Trophoblast cell (in vitro differentiated cells and primary cell): ENCODE results near the gene ARID5A.
"Not testable (repeated sequence)": the region's sequence is repeated elsewhere in the genome, so short reads cannot be mapped to it uniquely, and the experiment has no call there.

Experiments used
- DNase-seq, 2 donors: peaks; one replicate each; pipeline ENCODE4 v3.0.0-alpha.2; 2016
- H2AFZ ChIP-seq: 2 replicates; pipeline ENCODE4 v1.6.1; 2013; ENCODE audit warnings: low read length, moderate library complexity, mild to moderate bottlenecking; ENCODE audit not compliant: insufficient read depth, poor library complexity
- H2AK5ac ChIP-seq: 2 replicates; pipeline ENCODE4 v1.6.1; 2013; ENCODE audit warnings: mild to moderate bottlenecking, low read length
- H2BK120ac ChIP-seq: 2 replicates; pipeline ENCODE4 v1.6.1; 2013; ENCODE audit warnings: low read length, mild to moderate bottlenecking, moderate library complexity; ENCODE audit not compliant: insufficient read depth, poor library complexity
- H2BK12ac ChIP-seq: 2 replicates; pipeline ENCODE4 v1.6.1; 2013; ENCODE audit warnings: mild to moderate bottlenecking, low read length, moderate library complexity
- H2BK5ac ChIP-seq: 2 replicates; pipeline ENCODE4 v1.6.1; 2013; ENCODE audit warnings: low read length, low read depth, moderate library complexity, mild to moderate bottlenecking; ENCODE audit not compliant: poor library complexity
- H3K14ac ChIP-seq: 2 replicates; pipeline ENCODE4 v1.6.1; 2013; ENCODE audit warnings: mild to moderate bottlenecking, low read length
- H3K18ac ChIP-seq: 2 replicates; pipeline ENCODE4 v1.6.1; 2013; ENCODE audit warnings: mild to moderate bottlenecking, low read length
- H3K23ac ChIP-seq: 2 replicates; pipeline ENCODE4 v1.6.1; 2013; ENCODE audit warnings: low read length
- H3K27ac ChIP-seq: 2 replicates; pipeline ENCODE4 v1.5.1; 2013; ENCODE audit warnings: low read depth, mild to moderate bottlenecking, inconsistent platforms, low read length, moderate library complexity
- H3K27me3 ChIP-seq: 2 replicates; pipeline ENCODE4 v1.6.1; 2013; ENCODE audit warnings: inconsistent platforms, mild to moderate bottlenecking, low read length, moderate library complexity; ENCODE audit not compliant: insufficient read depth
- H3K36me3 ChIP-seq, 2 experiments: 1 replicate in 1 of 2; 2 replicates in 1 of 2; pipeline ENCODE4 v1.6.1; 2013; ENCODE audit warnings: low read length in 2 of 2, mild to moderate bottlenecking in 2 of 2, moderate library complexity in 1 of 2; ENCODE audit not compliant: insufficient read depth in 2 of 2, control insufficient read depth in 1 of 2
- H3K4ac ChIP-seq: 2 replicates; pipeline ENCODE4 v1.6.1; 2013; ENCODE audit warnings: low read depth, mild to moderate bottlenecking, low read length, moderate library complexity
- H3K4me1 ChIP-seq, 2 experiments: 1 replicate in 1 of 2; 2 replicates in 1 of 2; pipeline ENCODE4 v1.6.1; 2013; ENCODE audit warnings: low read length in 2 of 2, mild to moderate bottlenecking in 2 of 2, moderate library complexity in 1 of 2; ENCODE audit not compliant: insufficient read depth in 2 of 2, control insufficient read depth in 1 of 2
- H3K4me2 ChIP-seq: 2 replicates; pipeline ENCODE4 v1.6.1; 2013; ENCODE audit warnings: inconsistent platforms, mild to moderate bottlenecking, low read length, moderate library complexity
- H3K4me3 ChIP-seq: 2 replicates; pipeline ENCODE4 v1.5.1; 2013; ENCODE audit warnings: mild to moderate bottlenecking, low read depth, low read length, inconsistent platforms
- H3K79me1 ChIP-seq: one replicate; pipeline ENCODE4 v1.6.1; 2013; ENCODE audit warnings: low read length
- H3K79me2 ChIP-seq: 2 replicates; pipeline ENCODE4 v1.6.1; 2013; ENCODE audit warnings: low read length, mild to moderate bottlenecking; ENCODE audit not compliant: control insufficient read depth, insufficient read depth, poor library complexity
- H3K9ac ChIP-seq: 2 replicates; pipeline ENCODE4 v1.6.1; 2013; ENCODE audit warnings: mild to moderate bottlenecking, low read length
- H3K9me3 ChIP-seq: 2 replicates; pipeline ENCODE4 v1.6.1; 2013; ENCODE audit warnings: low read depth, mild to moderate bottlenecking, control low read depth, inconsistent platforms, low read length; ENCODE audit not compliant: insufficient read depth
- H4K12ac ChIP-seq: 2 replicates; pipeline ENCODE4 v1.6.1; 2013; ENCODE audit warnings: low read depth, mild to moderate bottlenecking, low read length, moderate library complexity
- H4K8ac ChIP-seq: 2 replicates; pipeline ENCODE4 v1.6.1; 2013; ENCODE audit warnings: low read depth, mild to moderate bottlenecking, low read length, moderate library complexity
- H4K91ac ChIP-seq: one replicate; pipeline ENCODE4 v1.6.1; 2013; ENCODE audit warnings: low read depth, mild to moderate bottlenecking, low read length, moderate library complexity
- WGBS: extraction: QIAGEN DNeasy Blood & Tissue Kit; methylation state at CpG from one replicate; pipeline ENCODE4 v1.1.7; 2013; ENCODE audit warnings: missing lambda C conversion rate; ENCODE audit not compliant: insufficient read length, insufficient coverage; ENCODE audit errors: extremely low coverage; 5-methylcytosine and 5-hydroxymethylcytosine counted together

Gene ARID5A

GRCh38 chr2:96498611-96499010 is 37.9 kb upstream of the ARID5A start:
- H2BK5ac ChIP-seq, H3K14ac ChIP-seq, H2AFZ ChIP-seq, H3K27ac ChIP-seq, H3K23ac ChIP-seq, H3K79me2 ChIP-seq, H2AK5ac ChIP-seq, H3K36me3 ChIP-seq, DNase-seq, H2BK120ac ChIP-seq, H3K79me1 ChIP-seq, H4K91ac ChIP-seq, H4K12ac ChIP-seq, H2BK12ac ChIP-seq, H3K4ac ChIP-seq, H3K27me3 ChIP-seq, H3K9ac ChIP-seq, H3K4me2 ChIP-seq, H3K9me3 ChIP-seq, H3K18ac ChIP-seq, H3K4me3 ChIP-seq, H4K8ac ChIP-seq: not testable (repeated sequence)
- H3K4me1 ChIP-seq, result peaks cover 12 to 14% of the 10 kb centered on the region in 2 experiments
- no CpG with 5 or more reads among the region's 6 CpGs for WGBS

GRCh38 chr2:96499061-96499960 is 37.2 kb upstream of the ARID5A start:
- no peak overlapping the region for H3K9ac ChIP-seq
- no peak overlapping the region for H4K12ac ChIP-seq
- no peak overlapping the region for H2BK5ac ChIP-seq
- DNase-seq, result no peak
- H3K18ac ChIP-seq, result no peak overlapping the region
- H3K4ac ChIP-seq, result no peak overlapping the region
- no peak overlapping the region for H3K4me3 ChIP-seq
- H2BK12ac ChIP-seq, result no peak overlapping the region
- no peak overlapping the region for H3K4me2 ChIP-seq
- no peak overlapping the region for H2AK5ac ChIP-seq
- no peaks in the 10 kb centered on the region for H3K27me3 ChIP-seq
- H3K4me1 ChIP-seq, result peaks cover 14 to 20% of the 10 kb centered on the region in 2 experiments
- no peaks in the 10 kb centered on the region for H3K79me2 ChIP-seq
- no peak overlapping the region for H2AFZ ChIP-seq
- WGBS, result no CpG with 5 or more reads among the region's 15 CpGs
- no peak overlapping the region for H3K23ac ChIP-seq
- no peaks in the 10 kb centered on the region for H3K36me3 ChIP-seq
- H4K8ac ChIP-seq, result no peak overlapping the region
- H3K79me1 ChIP-seq, result peaks cover 6% of the 10 kb centered on the region
- no peak overlapping the region for H3K27ac ChIP-seq
- peaks cover 2% of the 10 kb centered on the region for H3K9me3 ChIP-seq
- no peak overlapping the region for H4K91ac ChIP-seq
- no peak overlapping the region for H2BK120ac ChIP-seq
- no peak overlapping the region for H3K14ac ChIP-seq

DNA sequence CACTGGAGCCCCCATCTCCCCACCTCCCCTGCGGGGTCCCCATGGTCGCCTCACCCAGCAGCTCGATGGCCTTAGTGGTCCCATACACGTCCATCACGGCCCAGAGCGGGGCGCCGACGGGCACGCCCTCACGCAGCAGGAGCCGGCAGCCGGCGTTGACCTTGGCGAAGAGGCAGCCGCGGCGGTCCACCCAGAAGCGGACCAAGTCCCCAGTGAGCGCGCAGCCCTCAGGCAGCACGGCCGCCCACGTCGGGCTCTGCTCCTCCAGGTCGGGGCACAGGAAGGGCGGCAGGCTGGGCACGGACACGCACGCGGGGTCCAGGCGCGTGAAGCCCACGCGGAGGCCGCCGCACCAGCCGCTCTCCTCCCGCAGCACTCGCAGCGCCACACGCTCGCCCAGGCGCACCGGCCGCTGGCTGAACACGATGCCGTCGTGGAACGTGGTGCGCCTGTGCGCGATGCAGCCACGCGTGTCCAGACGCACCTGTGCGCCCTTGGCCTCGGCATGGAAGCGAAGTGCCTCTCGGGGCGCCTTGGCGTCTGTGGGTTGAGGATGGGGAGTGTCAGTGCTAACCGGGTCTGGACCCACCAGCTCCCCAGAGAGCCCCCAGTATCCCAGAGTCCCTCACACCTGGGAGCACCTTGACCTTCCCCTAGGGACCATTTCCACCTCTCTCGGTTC is 36.0 kb upstream of the ARID5A start:
- Histone ChIP-seq H2BK12ac (no peak overlapping the region), H3K79me1 (peaks cover 7% of the 10 kb centered on the region), H3K23ac (no peak overlapping the region), H3K36me3 (no peaks in the 10 kb centered on the region), H3K4me2 (no peak overlapping the region), H2BK120ac (no peak overlapping the region), H3K4me3 (no peak overlapping the region), H3K4ac (no peak overlapping the region), H4K12ac (no peak overlapping the region), H4K91ac (no peak overlapping the region), H2BK5ac (no peak overlapping the region), H3K27me3 (no peaks in the 10 kb centered on the region), H3K18ac (no peak overlapping the region), H3K9me3 (peaks cover 2% of the 10 kb centered on the region), H3K4me1 (peaks cover 20 to 28% of the 10 kb centered on the region in 2 experiments), H3K9ac (no peak overlapping the region), H2AFZ (no peak overlapping the region), H3K79me2 (no peaks in the 10 kb centered on the region), H3K27ac (no peak overlapping the region), H4K8ac (no peak overlapping the region), H2AK5ac (no peak overlapping the region), H3K14ac (no peak overlapping the region)
- no peak for DNase-seq
- WGBS, result no CpG with 5 or more reads among the region's 64 CpGs

GRCh38 chr2:96501471-96501874 is 35.1 kb upstream of the ARID5A start:
- Histone ChIP-seq H4K91ac (no peak overlapping the region), H2BK12ac (no peak overlapping the region), H3K14ac (no peak overlapping the region), H3K9me3 (peaks cover 2% of the 10 kb centered on the region), H3K18ac (no peak overlapping the region), H3K9ac (no peak overlapping the region), H3K79me1 (peaks cover 10% of the 10 kb centered on the region), H3K23ac (no peak overlapping the region), H3K79me2 (no peaks in the 10 kb centered on the region), H2BK5ac (no peak overlapping the region), H3K4ac (no peak overlapping the region), H3K4me1 (peaks cover 27 to 35% of the 10 kb centered on the region in 2 experiments), H4K12ac (no peak overlapping the region), H3K27me3 (no peaks in the 10 kb centered on the region), H4K8ac (no peak overlapping the region), H3K27ac (no peak overlapping the region), H3K4me2 (no peak overlapping the region), H3K4me3 (no peak overlapping the region), H2BK120ac (no peak overlapping the region), H2AK5ac (no peak overlapping the region), H2AFZ (no peak overlapping the region), H3K36me3 (no peaks in the 10 kb centered on the region)
- DNase-seq, result no peak
- no CpG with 5 or more reads among the region's 2 CpGs for WGBS
